Liver (tissue), 9 donors: ENCODE measurements around the gene PEX5L. TPM values are rescaled to one million over a fixed set of nuclear protein-coding genes. Genes with fewer than 3 reads are reported as not detected.

Experiments
- DNase-seq: peaks from one replicate; pipeline ENCODE4 v3.0.0-alpha.2; 2017; ENCODE audit warnings: low spot score
- H3K27ac ChIP-seq, 2 donors: one replicate each; pipeline ENCODE4 v1.7.0; 2013; ENCODE audit warnings: inconsistent platforms in 2 of 2, low read length in 2 of 2, control low read depth in 1 of 2, low read depth in 1 of 2, mild to moderate bottlenecking in 1 of 2
- H3K27me3 ChIP-seq, 4 donors: one replicate each; pipeline versions ENCODE4 v1.6.1 to v1.7.0; 2013; ENCODE audit warnings: low read length in 3 of 4, inconsistent platforms in 1 of 4, mild to moderate bottlenecking in 1 of 4, moderate library complexity in 1 of 4; ENCODE audit not compliant: control insufficient read depth in 4 of 4, insufficient read depth in 4 of 4
- H3K36me3 ChIP-seq, 4 donors: one replicate each; pipeline versions ENCODE4 v1.6.1 to v1.7.0; 2013; ENCODE audit warnings: low read length in 3 of 4, mild to moderate bottlenecking in 3 of 4, low read depth in 1 of 4, moderate library complexity in 1 of 4; ENCODE audit not compliant: control insufficient read depth in 4 of 4, insufficient read depth in 3 of 4
- H3K4me1 ChIP-seq, 4 donors: one replicate each; pipeline versions ENCODE4 v1.6.1 to v1.7.0; 2013; ENCODE audit warnings: low read length in 3 of 4, mild to moderate bottlenecking in 3 of 4, moderate library complexity in 1 of 4; ENCODE audit not compliant: control insufficient read depth in 4 of 4, insufficient read depth in 4 of 4
- H3K4me3 ChIP-seq, 3 donors: one replicate each; pipeline versions ENCODE4 v1.6.1 to v1.7.0; 2013; ENCODE audit warnings: low read length in 3 of 3, control low read depth in 1 of 3, low read depth in 1 of 3, mild to moderate bottlenecking in 1 of 3
- H3K9ac ChIP-seq, 2 donors: one replicate each; pipeline ENCODE4 v1.7.0; 2013; ENCODE audit warnings: low read length in 2 of 2, mild to moderate bottlenecking in 2 of 2, moderate library complexity in 2 of 2, control low read depth in 1 of 2, low read depth in 1 of 2
- H3K9me3 ChIP-seq, 4 donors: one replicate each; pipeline versions ENCODE4 v1.6.1 to v1.7.0; 2013; ENCODE audit warnings: low read length in 3 of 4; ENCODE audit not compliant: control insufficient read depth in 4 of 4
- EGR1 ChIP-seq, 2 donors: IDR thresholded peaks; 2 replicates each; pipeline ENCODE4 v1.6.1; 2016 to 2018; ENCODE audit warnings: antibody characterized with exemption in 2 of 2, low read depth in 2 of 2
- FOXA1 ChIP-seq: IDR thresholded peaks from 2 replicates; pipeline ENCODE4 v1.6.1; 2016; ENCODE audit warnings: antibody characterized with exemption
- FOXA2 ChIP-seq: IDR thresholded peaks from 2 replicates; pipeline ENCODE4 v1.6.1; 2016; ENCODE audit warnings: antibody characterized with exemption
- GABPA ChIP-seq, 2 donors: IDR thresholded peaks in 1 of 2; conservative IDR thresholded peaks in 1 of 2; 2 replicates each; pipeline ENCODE4 v1.6.1; 2016; ENCODE audit warnings: antibody characterized with exemption in 2 of 2, mild to moderate bottlenecking in 1 of 2, moderate library complexity in 1 of 2
- HNF4A ChIP-seq, 2 donors: conservative IDR thresholded peaks; 2 replicates each; pipeline ENCODE4 v1.6.1; 2016; ENCODE audit warnings: antibody characterized with exemption in 2 of 2, mild to moderate bottlenecking in 2 of 2
- HNF4G ChIP-seq: IDR thresholded peaks from 2 replicates; pipeline ENCODE4 v1.6.1; 2016; ENCODE audit warnings: antibody characterized with exemption
- JUND ChIP-seq, 2 donors: IDR thresholded peaks; 2 replicates each; pipeline ENCODE4 v1.6.1; 2016; ENCODE audit warnings: antibody characterized with exemption in 2 of 2
- NR2F2 ChIP-seq: IDR thresholded peaks from 2 replicates; pipeline ENCODE4 v1.6.1; 2016; ENCODE audit warnings: antibody characterized with exemption
- RAD21 ChIP-seq, 2 donors: IDR thresholded peaks; 2 replicates each; pipeline ENCODE4 v1.6.1; 2016; ENCODE audit warnings: antibody characterized with exemption in 2 of 2, mild to moderate bottlenecking in 2 of 2
- RXRA ChIP-seq, 2 donors: IDR thresholded peaks; 2 replicates each; pipeline ENCODE4 v1.6.1; 2017 to 2018; ENCODE audit warnings: antibody characterized with exemption in 2 of 2, mild to moderate bottlenecking in 1 of 2
- SP1 ChIP-seq: IDR thresholded peaks from 2 replicates; pipeline ENCODE4 v1.6.1; 2018; ENCODE audit warnings: antibody characterized with exemption, mild to moderate bottlenecking
- TAF1 ChIP-seq: conservative IDR thresholded peaks from 2 replicates; pipeline ENCODE4 v1.6.1; 2016; ENCODE audit warnings: antibody characterized with exemption, mild to moderate bottlenecking
- YY1 ChIP-seq: IDR thresholded peaks from 2 replicates; pipeline ENCODE4 v1.6.1; 2016; ENCODE audit warnings: antibody characterized with exemption, mild to moderate bottlenecking
- WGBS: extraction: QIAGEN DNeasy Blood & Tissue Kit; methylation state at CpG from one replicate; pipeline ENCODE4 v1.1.7; 2013; 5-methylcytosine and 5-hydroxymethylcytosine counted together
- polyA plus RNA-seq, 2 donors: library from polyadenylated mRNA; stranded (reverse) in 1 of 2; unstranded in 1 of 2; fragments of 200-250 nt in 1 of 2; fragments of >200 nt in 1 of 2; fragmentation: Nextera tagmentation in 1 of 2; extraction: Ambion mirVana in 1 of 2; gene quantifications; one replicate each; pipeline versions ENCODE4 v1.2.1 to v1.2.3, GENCODE V29; 2013 to 2015
- total RNA-seq, 2 donors: library from RNA; depleted of rRNA; stranded (reverse); fragments of >200 nt; gene quantifications; one replicate each; pipeline ENCODE4 v1.2.3, GENCODE V29; 2014
- TF ChIP-seq, protein P1 (sequence below): IDR thresholded peaks from 2 replicates; pipeline ENCODE4 v1.6.1; 2016; ENCODE audit warnings: antibody characterized with exemption
- TF ChIP-seq, protein P2 (sequence below): IDR thresholded peaks from 2 replicates; pipeline ENCODE4 v1.6.1; 2016; ENCODE audit warnings: antibody characterized with exemption
- TF ChIP-seq, protein P3 (sequence below): fragments of 150-350 bp; IDR thresholded peaks from 2 replicates; pipeline ENCODE4 v1.5.1; 2017; ENCODE audit warnings: improper control_type of control experiment, low read depth, low read length; ENCODE audit not compliant: missing input control
- TF ChIP-seq, protein P4 (sequence below): IDR thresholded peaks from 2 replicates; pipeline ENCODE4 v1.6.1; 2016; ENCODE audit warnings: antibody characterized with exemption, mild to moderate bottlenecking
- TF ChIP-seq, protein P5 (sequence below): IDR thresholded peaks from 2 replicates; pipeline ENCODE4 v1.6.1; 2016; ENCODE audit warnings: antibody characterized with exemption
- donor health status: healthy.
- donor health status: healthy.
- donor health status: healthy.
- donor health status: healthy.
- donor health status: healthy.

The PEX5L gene
- total and polyA plus RNA-seq, 4 donors: 0.03 TPM; not detected in 3

DNA sequence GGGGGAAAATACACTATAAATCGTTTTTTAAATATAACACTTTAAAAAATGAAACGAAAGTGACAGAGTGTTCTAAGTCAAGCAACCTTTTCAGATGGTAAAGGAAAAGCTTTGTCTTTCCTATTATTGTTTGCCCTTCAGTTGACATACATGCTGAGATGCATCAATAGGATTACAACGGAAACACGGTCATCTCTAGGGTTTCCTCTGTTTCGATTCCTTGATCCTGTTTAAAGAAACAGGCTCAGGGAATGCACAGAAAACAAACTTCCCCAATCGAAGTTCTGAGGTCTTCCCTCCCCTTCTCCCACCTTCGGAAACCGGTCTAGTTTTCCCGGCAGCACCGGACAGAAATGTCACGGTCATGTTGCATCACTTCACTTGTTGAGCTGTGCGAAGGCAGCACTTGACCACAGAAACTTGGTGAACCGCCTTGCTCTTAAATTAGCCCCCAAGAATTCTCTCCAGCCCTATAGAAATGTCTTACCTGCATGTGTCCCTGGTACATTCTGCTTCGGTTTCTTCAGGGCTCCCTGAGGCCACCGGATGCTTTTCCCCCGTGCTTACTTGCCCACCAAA, 556 bp downstream of the PEX5L start:
- Histone ChIP-seq H3K36me3 (no peaks in the 10 kb centered on the region), H3K9ac (no peak overlapping the region), H3K4me3 (peak overlapping the region in 1 of 3 donors; percentile 36), H3K27me3 (peaks cover 2 to 11% (median 8%) of the 10 kb centered on the region in 4 donors), H3K9me3 (no peaks in the 10 kb centered on the region), H3K27ac (no peak overlapping the region), H3K4me1 (peaks cover 4 to 13% (median 8%) of the 10 kb centered on the region in 4 donors)
- no peak for DNase-seq
- 6% methylated on average over 16 of the region's 16 CpGs for WGBS
- TF ChIP-seq, protein P1, sequence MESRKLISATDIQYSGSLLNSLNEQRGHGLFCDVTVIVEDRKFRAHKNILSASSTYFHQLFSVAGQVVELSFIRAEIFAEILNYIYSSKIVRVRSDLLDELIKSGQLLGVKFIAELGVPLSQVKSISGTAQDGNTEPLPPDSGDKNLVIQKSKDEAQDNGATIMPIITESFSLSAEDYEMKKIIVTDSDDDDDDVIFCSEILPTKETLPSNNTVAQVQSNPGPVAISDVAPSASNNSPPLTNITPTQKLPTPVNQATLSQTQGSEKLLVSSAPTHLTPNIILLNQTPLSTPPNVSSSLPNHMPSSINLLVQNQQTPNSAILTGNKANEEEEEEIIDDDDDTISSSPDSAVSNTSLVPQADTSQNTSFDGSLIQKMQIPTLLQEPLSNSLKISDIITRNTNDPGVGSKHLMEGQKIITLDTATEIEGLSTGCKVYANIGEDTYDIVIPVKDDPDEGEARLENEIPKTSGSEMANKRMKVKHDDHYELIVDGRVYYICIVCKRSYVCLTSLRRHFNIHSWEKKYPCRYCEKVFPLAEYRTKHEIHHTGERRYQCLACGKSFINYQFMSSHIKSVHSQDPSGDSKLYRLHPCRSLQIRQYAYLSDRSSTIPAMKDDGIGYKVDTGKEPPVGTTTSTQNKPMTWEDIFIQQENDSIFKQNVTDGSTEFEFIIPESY: no peak
- TF ChIP-seq SP1: no peak
- TF ChIP-seq, protein P2, sequence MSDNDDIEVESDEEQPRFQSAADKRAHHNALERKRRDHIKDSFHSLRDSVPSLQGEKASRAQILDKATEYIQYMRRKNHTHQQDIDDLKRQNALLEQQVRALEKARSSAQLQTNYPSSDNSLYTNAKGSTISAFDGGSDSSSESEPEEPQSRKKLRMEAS: no peak
- no peak for TF ChIP-seq TAF1

DNA sequence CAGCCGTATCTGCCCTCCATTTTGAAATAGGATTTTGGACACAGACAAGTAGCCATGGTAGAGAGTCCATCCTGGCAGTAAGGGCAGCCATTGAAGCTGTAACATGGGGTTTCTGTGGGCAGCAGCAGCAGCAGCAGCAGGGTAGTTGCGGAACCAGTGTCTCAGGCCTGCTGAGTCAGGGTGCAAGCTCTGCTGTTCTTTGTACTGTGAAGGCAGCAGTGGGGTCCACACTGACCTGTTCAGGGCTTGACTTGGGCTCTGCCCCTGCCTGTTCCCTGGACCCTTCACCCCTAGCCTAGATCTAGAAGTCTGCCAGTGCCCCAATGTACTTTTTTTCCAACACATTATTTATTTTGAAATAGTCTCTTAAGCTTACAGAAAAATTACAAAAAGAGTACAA, 9.7 kb downstream of the PEX5L start:
- TF ChIP-seq, protein P1: no peak
- TF ChIP-seq, protein P3, sequence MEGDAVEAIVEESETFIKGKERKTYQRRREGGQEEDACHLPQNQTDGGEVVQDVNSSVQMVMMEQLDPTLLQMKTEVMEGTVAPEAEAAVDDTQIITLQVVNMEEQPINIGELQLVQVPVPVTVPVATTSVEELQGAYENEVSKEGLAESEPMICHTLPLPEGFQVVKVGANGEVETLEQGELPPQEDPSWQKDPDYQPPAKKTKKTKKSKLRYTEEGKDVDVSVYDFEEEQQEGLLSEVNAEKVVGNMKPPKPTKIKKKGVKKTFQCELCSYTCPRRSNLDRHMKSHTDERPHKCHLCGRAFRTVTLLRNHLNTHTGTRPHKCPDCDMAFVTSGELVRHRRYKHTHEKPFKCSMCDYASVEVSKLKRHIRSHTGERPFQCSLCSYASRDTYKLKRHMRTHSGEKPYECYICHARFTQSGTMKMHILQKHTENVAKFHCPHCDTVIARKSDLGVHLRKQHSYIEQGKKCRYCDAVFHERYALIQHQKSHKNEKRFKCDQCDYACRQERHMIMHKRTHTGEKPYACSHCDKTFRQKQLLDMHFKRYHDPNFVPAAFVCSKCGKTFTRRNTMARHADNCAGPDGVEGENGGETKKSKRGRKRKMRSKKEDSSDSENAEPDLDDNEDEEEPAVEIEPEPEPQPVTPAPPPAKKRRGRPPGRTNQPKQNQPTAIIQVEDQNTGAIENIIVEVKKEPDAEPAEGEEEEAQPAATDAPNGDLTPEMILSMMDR: no peak
- TF ChIP-seq FOXA1 (no peak), NR2F2 (no peak), HNF4A (conservative IDR thresholded peaks at IDR 0.05) (no peak), HNF4G (no peak), FOXA2 (no peak), EGR1 (IDR thresholded peaks at IDR 0.05; ENCODE audit: low read depth in 2 of 2) (no peak), RAD21 (IDR thresholded peaks at IDR 0.05) (no peak), YY1 (no peak), RXRA (IDR thresholded peaks at IDR 0.05) (no peak), JUND (IDR thresholded peaks at IDR 0.05) (no peak), TAF1 (no peak), GABPA (IDR thresholded peaks at IDR 0.05 in 1 of 2, conservative IDR thresholded peaks at IDR 0.05 in 1 of 2) (no peak)
- TF ChIP-seq, protein P4, sequence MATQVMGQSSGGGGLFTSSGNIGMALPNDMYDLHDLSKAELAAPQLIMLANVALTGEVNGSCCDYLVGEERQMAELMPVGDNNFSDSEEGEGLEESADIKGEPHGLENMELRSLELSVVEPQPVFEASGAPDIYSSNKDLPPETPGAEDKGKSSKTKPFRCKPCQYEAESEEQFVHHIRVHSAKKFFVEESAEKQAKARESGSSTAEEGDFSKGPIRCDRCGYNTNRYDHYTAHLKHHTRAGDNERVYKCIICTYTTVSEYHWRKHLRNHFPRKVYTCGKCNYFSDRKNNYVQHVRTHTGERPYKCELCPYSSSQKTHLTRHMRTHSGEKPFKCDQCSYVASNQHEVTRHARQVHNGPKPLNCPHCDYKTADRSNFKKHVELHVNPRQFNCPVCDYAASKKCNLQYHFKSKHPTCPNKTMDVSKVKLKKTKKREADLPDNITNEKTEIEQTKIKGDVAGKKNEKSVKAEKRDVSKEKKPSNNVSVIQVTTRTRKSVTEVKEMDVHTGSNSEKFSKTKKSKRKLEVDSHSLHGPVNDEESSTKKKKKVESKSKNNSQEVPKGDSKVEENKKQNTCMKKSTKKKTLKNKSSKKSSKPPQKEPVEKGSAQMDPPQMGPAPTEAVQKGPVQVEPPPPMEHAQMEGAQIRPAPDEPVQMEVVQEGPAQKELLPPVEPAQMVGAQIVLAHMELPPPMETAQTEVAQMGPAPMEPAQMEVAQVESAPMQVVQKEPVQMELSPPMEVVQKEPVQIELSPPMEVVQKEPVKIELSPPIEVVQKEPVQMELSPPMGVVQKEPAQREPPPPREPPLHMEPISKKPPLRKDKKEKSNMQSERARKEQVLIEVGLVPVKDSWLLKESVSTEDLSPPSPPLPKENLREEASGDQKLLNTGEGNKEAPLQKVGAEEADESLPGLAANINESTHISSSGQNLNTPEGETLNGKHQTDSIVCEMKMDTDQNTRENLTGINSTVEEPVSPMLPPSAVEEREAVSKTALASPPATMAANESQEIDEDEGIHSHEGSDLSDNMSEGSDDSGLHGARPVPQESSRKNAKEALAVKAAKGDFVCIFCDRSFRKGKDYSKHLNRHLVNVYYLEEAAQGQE: no peak
- TF ChIP-seq, protein P5, sequence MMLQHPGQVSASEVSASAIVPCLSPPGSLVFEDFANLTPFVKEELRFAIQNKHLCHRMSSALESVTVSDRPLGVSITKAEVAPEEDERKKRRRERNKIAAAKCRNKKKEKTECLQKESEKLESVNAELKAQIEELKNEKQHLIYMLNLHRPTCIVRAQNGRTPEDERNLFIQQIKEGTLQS: no peak
- TF ChIP-seq, protein P2: no peak
- no peak overlapping the region for H3K9ac ChIP-seq
- peaks cover 0 to 4% (median 0%) of the 10 kb centered on the region in 4 donors for H3K27me3 ChIP-seq
- DNase-seq: no peak
- no peaks in the 10 kb centered on the region for H3K4me1 ChIP-seq
- 78% methylated on average over 2 of the region's 2 CpGs for WGBS
- H3K36me3 ChIP-seq: no peaks in the 10 kb centered on the region
- no peak overlapping the region for H3K27ac ChIP-seq
- H3K4me3 ChIP-seq: no peak overlapping the region
- no peaks in the 10 kb centered on the region for H3K9me3 ChIP-seq
